GM12878 (cell line): ENCODE data around the gene EIF4E1B. TPM values are rescaled to one million over a fixed set of nuclear protein-coding genes. Genes with fewer than 3 reads are reported as not detected.

Source experiments
- ATAC-seq: fragments of 200-7000 bp; cut with Tn5 transposase; 3 replicates; pipeline ENCODE4 v1.9.1; 2020; ENCODE audit warnings: mild to moderate bottlenecking, moderate library complexity
- BruUV-seq: library from RNA; stranded (reverse); fragments of 400-500 nt; replicated peaks from 2 replicates; lab custom pipeline; 2021; lab: Mats Ljungman, UMichigan
- CTCF ChIA-PET: fragments of 300-600 bp; sonication (Branson Sonifier 250); formaldehyde crosslinking; extraction: SDS; loops from one replicate; lab custom pipeline; 2021; ENCODE audit warnings: inconsistent platforms; lab: Yijun Ruan, JAX
- POLR2A ChIA-PET: fragments of 350-600 bp; formaldehyde crosslinking; extraction: SDS; loops from one replicate; lab custom pipeline; 2021; ENCODE audit warnings: inconsistent platforms; lab: Charles Lee
- RAD21 ChIA-PET: fragments of 300-600 bp; sonication (Branson Sonifier 250); formaldehyde crosslinking; loops from one replicate; lab custom pipeline; 2023; ENCODE audit warnings: antibody characterized with exemption; ENCODE audit not compliant: unreplicated experiment; lab: Charles Lee
- SMC1A ChIA-PET: fragments of 300-600 bp; sonication (Branson Sonifier 250); formaldehyde crosslinking; loops from one replicate; lab custom pipeline; 2023; ENCODE audit not compliant: unreplicated experiment, uncharacterized antibody; lab: Charles Lee
- DNase-seq: peaks from one replicate; pipeline ENCODE4 v3.0.0-alpha.2; 2011; ENCODE audit warnings: low read depth, low spot score
- FAIRE-seq: peaks from 3 replicates; lab custom pipeline; 2011; peaks lifted over from hg19 to GRCh38; lab: Jason Lieb, UNC
- H2AFZ ChIP-seq: 2 replicates; pipeline ENCODE4 v1.6.0; 2011; ENCODE audit warnings: low read depth, low read length, control low read depth; ENCODE audit not compliant: control insufficient read depth
- H3K27ac ChIP-seq: 2 replicates; pipeline ENCODE4 v1.5.1; 2011; ENCODE audit warnings: control low read depth; ENCODE audit not compliant: control insufficient read depth, insufficient read depth
- H3K27me3 ChIP-seq, 2 experiments: replicated peaks in 1 of 2; 2 replicates each; pipeline versions ENCODE4 v1.6.0 to v1.6.1; 2011; ENCODE audit warnings: low read length in 1 of 2; ENCODE audit not compliant: control insufficient read depth in 2 of 2, insufficient read depth in 2 of 2
- H3K36me3 ChIP-seq, 2 experiments: 2 replicates each; pipeline ENCODE4 v1.5.1; 2011; ENCODE audit warnings: low read length in 1 of 2; ENCODE audit not compliant: control insufficient read depth in 2 of 2, insufficient read depth in 2 of 2
- H3K4me1 ChIP-seq: 2 replicates; pipeline ENCODE4 v1.6.1; 2011; ENCODE audit warnings: mild to moderate bottlenecking, low read length, moderate library complexity, mixed read lengths; ENCODE audit not compliant: control insufficient read depth, insufficient read depth
- H3K4me2 ChIP-seq: 2 replicates; pipeline ENCODE4 v1.6.0; 2011; ENCODE audit warnings: control low read depth; ENCODE audit not compliant: control insufficient read depth, insufficient read depth
- H3K4me3 ChIP-seq: fragments of 200-600 bp; sonication (generic); 2 replicates; pipeline ENCODE4 v1.5.1; 2016
- H3K79me2 ChIP-seq: 2 replicates; pipeline ENCODE4 v1.6.0; 2011; ENCODE audit warnings: low read length; ENCODE audit not compliant: control insufficient read depth, insufficient read depth
- H3K9ac ChIP-seq: 2 replicates; pipeline ENCODE4 v1.8.0; 2011; ENCODE audit warnings: low read length, control low read depth, mixed read lengths; ENCODE audit not compliant: control insufficient read depth, insufficient read depth
- H3K9me3 ChIP-seq: replicated peaks from 3 replicates; pipeline ENCODE4 v1.5.1; 2011; ENCODE audit warnings: mild to moderate bottlenecking, low read length; ENCODE audit not compliant: control insufficient read depth, insufficient read depth
- H4K20me1 ChIP-seq: 2 replicates; pipeline ENCODE4 v1.6.0; 2011; ENCODE audit not compliant: control insufficient read depth, insufficient read depth
- IRF4 ChIP-seq: IDR thresholded peaks from 2 replicates; pipeline ENCODE4 v1.6.1; 2011; ENCODE audit warnings: low read depth, low read length
- SIN3A ChIP-seq: IDR thresholded peaks from 2 replicates; pipeline ENCODE4 v1.6.1; 2012; ENCODE audit warnings: low read depth, low read length, improper control_type of control experiment
- TBL1XR1 ChIP-seq: IDR thresholded peaks from 2 replicates; pipeline ENCODE4 v1.6.1; 2012; ENCODE audit warnings: low read depth, low read length, improper control_type of control experiment
- TCF12 ChIP-seq: IDR thresholded peaks from 2 replicates; pipeline ENCODE4 v1.6.1; 2011; ENCODE audit warnings: low read depth, mild to moderate bottlenecking, low read length
- WGBS: methylation state at CpG from one replicate; pipeline ENCODE4 v1.1.6; 2016; ENCODE audit warnings: low lambda C conversion rate; ENCODE audit not compliant: insufficient replicate concordance, insufficient coverage; ENCODE audit errors: missing lambda C conversion rate; 5-methylcytosine and 5-hydroxymethylcytosine counted together
- in situ Hi-C: fragments of 300-500 bp; cut with MboI; formaldehyde crosslinking; loops from 9 replicates; pipeline ENCODE4 v1.14.3; 2018; ENCODE audit warnings: mixed read lengths
- intact Hi-C: fragments of 100-400 bp; cut with micrococcal nuclease; formaldehyde crosslinking; loops from one replicate; pipeline ENCODE4 v1.14.2; 2022; ENCODE audit not compliant: unreplicated experiment
- polyA plus RNA-seq, 11 experiments: library from polyadenylated mRNA; depleted of rRNA in 4 of 11; unstranded in 6 of 11; stranded (reverse) in 5 of 11; fragments of >200 nt; fragmentation: Nextera tagmentation in 4 of 11; fragmentation: Illumina TruSeq in 1 of 11; extraction: Ambion mirVana in 4 of 11; extraction: Trizol in 1 of 11; gene quantifications; 1 replicate in 1 of 11; 2 replicates in 10 of 11; pipeline versions ENCODE4 v1.2.1 to v1.2.3, GENCODE V29; 2011 to 2016; ENCODE audit warnings: inconsistent platforms in 2 of 11, missing spikeins in 2 of 11, low read depth in 1 of 11
- total RNA-seq, 4 experiments: library from RNA; depleted of rRNA in 3 of 4; stranded (reverse); fragments of >200 nt in 3 of 4; fragmentation: Illumina TruSeq in 1 of 4; extraction: Trizol in 1 of 4; gene quantifications; 2 replicates each; pipeline versions ENCODE4 v1.2.1 to v1.2.3, GENCODE V29; 2013 to 2021
- TF ChIP-seq, protein P1 (sequence below): IDR thresholded peaks from 2 replicates; pipeline ENCODE4 v1.6.1; 2012; ENCODE audit warnings: mild to moderate bottlenecking, low read depth, low read length
- TF ChIP-seq, protein P2 (sequence below): fragments of 150-350 bp; IDR thresholded peaks from 2 replicates; pipeline ENCODE4 v1.6.1; 2016; ENCODE audit warnings: low read depth, low read length

Gene EIF4E1B
- total and polyA plus RNA-seq, 10 of the 15 experiments (the other 5 are each of a cell fraction or from before 2014, with no cell fraction given), result not detected

DNA sequence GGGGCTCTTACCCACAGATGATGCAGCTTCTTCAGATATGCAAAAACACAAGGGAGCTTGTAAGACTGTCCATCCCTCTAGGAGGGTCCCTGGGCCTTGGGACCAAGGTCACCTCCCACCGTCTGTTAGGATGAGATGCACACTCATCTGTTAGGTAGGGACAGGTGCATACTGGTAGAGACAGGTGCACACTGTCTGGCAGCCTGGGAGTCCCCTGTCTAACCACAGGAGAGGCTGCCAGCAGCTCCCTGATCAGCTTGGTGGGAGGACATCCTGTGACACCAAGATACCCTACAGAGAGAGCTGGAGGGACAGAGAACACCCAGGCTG, 30.0 kb downstream of the EIF4E1B start:
- intact Hi-C loops, result loop anchor here (1.0 to 5.0 kb wide), 3 partner anchors 84 to 452 kb away; no protein-coding TSS in a partner anchor
- CTCF ChIA-PET, result interaction anchor here (0.6 to 6.3 kb wide), 106 partner anchors 8 to 835 kb away, joined by 3 to 102 read pairs (median 4); partner anchors contain the start of genes CDHR2, CLTB, FGFR4 and GPRIN1
- H3K27me3 ChIP-seq, result no peaks in the 10 kb centered on the region

DNA sequence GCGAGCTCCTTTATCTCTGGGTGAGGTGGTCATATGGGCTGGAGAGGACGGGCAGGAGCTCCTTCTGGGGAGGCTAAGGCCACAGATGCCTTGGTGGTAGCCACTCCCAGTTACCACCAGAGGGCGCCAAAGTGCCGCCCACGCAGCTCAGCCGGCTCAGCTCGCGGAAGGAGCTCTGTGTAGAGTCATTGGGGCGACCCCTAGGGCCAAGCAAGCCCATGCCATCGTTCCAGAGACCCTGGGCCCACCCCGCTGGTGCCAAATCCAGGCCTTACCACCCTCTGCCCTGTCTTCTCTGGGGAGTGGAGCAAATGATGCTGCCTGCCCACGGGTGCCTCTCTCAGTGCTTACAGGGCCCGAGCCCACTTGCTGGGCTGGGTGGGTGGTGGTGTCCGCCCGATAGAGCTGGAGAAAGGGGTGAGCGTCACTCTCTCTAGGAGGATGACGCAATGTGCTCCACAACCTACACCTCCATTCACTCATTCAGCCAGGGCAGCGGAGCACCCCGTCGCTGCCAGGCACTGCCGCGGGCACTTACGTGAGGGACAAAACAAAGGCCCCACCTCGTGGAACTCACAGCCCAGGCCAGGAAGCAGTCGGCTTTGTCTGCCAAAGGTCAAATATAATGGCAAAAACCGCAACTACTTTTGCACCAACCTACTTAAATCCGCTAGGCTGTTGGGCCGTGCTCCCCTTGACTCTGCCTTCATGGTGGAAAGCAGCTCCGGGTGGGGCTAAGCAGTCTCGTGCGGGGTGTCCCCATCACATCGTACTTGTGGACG, 30.6 kb downstream of the EIF4E1B start:
- intact Hi-C loops (loop anchor here (1.0 to 5.0 kb wide), 3 partner anchors 83 to 452 kb away; no protein-coding TSS in a partner anchor), in situ Hi-C loops (no loop called here)
- Histone ChIP-seq H3K4me3 (no peak overlapping the region), H4K20me1 (no peaks in the 10 kb centered on the region; the same call in 1 of the 2 replicates), H3K4me2 (peak overlapping the region; percentile 30; the same call in 1 of the 2 replicates), H2AFZ (no peak overlapping the region), H3K27ac (no peak overlapping the region), H3K9me3 (no peaks in the 10 kb centered on the region), H3K27me3 (no peaks in the 10 kb centered on the region), H3K4me1 (peaks cover 16% of the 10 kb centered on the region), H3K79me2 (no peaks in the 10 kb centered on the region), H3K9ac (no peak overlapping the region), H3K36me3 (no peaks in the 10 kb centered on the region)
- CTCF ChIA-PET, result interaction anchor here (0.5 to 6.3 kb wide), 105 partner anchors 8 to 794 kb away, joined by 3 to 102 read pairs (median 4); partner anchors contain the start of genes CDHR2, CLTB, FGFR4 and HK3
- FAIRE-seq, result peak; percentile 93
- peak; percentile 89 for ATAC-seq
- WGBS, result 47% methylated on average over 33 of the region's 33 CpGs
- SMC1A ChIA-PET, result interaction anchor here (0.6 to 2.3 kb wide), 38 partner anchors 8 to 638 kb away, joined by 3 to 35 read pairs (median 4); partner anchors contain the start of gene TSPAN17
- POLR2A ChIA-PET, result interaction anchor here (0.6 to 0.9 kb wide), 2 partner anchors 14 to 367 kb away, joined by 4 to 5 read pairs; partner anchors contain the start of gene TSPAN17
- BruUV-seq, result no TSS peak
- RAD21 ChIA-PET, result interaction anchor here (0.5 to 4.8 kb wide), 54 partner anchors 9 to 931 kb away, joined by 3 to 43 read pairs (median 4); partner anchors contain the start of genes CLTB, FGFR4 and TSPAN17
- DNase-seq, result peak; percentile 16
- TF ChIP-seq TCF12 (no peak), SIN3A (no peak), TBL1XR1 (no peak)
- TF ChIP-seq, protein P1, sequence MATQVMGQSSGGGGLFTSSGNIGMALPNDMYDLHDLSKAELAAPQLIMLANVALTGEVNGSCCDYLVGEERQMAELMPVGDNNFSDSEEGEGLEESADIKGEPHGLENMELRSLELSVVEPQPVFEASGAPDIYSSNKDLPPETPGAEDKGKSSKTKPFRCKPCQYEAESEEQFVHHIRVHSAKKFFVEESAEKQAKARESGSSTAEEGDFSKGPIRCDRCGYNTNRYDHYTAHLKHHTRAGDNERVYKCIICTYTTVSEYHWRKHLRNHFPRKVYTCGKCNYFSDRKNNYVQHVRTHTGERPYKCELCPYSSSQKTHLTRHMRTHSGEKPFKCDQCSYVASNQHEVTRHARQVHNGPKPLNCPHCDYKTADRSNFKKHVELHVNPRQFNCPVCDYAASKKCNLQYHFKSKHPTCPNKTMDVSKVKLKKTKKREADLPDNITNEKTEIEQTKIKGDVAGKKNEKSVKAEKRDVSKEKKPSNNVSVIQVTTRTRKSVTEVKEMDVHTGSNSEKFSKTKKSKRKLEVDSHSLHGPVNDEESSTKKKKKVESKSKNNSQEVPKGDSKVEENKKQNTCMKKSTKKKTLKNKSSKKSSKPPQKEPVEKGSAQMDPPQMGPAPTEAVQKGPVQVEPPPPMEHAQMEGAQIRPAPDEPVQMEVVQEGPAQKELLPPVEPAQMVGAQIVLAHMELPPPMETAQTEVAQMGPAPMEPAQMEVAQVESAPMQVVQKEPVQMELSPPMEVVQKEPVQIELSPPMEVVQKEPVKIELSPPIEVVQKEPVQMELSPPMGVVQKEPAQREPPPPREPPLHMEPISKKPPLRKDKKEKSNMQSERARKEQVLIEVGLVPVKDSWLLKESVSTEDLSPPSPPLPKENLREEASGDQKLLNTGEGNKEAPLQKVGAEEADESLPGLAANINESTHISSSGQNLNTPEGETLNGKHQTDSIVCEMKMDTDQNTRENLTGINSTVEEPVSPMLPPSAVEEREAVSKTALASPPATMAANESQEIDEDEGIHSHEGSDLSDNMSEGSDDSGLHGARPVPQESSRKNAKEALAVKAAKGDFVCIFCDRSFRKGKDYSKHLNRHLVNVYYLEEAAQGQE, result no peak; the same call in 1 of the 2 replicates
- TF ChIP-seq, protein P2, sequence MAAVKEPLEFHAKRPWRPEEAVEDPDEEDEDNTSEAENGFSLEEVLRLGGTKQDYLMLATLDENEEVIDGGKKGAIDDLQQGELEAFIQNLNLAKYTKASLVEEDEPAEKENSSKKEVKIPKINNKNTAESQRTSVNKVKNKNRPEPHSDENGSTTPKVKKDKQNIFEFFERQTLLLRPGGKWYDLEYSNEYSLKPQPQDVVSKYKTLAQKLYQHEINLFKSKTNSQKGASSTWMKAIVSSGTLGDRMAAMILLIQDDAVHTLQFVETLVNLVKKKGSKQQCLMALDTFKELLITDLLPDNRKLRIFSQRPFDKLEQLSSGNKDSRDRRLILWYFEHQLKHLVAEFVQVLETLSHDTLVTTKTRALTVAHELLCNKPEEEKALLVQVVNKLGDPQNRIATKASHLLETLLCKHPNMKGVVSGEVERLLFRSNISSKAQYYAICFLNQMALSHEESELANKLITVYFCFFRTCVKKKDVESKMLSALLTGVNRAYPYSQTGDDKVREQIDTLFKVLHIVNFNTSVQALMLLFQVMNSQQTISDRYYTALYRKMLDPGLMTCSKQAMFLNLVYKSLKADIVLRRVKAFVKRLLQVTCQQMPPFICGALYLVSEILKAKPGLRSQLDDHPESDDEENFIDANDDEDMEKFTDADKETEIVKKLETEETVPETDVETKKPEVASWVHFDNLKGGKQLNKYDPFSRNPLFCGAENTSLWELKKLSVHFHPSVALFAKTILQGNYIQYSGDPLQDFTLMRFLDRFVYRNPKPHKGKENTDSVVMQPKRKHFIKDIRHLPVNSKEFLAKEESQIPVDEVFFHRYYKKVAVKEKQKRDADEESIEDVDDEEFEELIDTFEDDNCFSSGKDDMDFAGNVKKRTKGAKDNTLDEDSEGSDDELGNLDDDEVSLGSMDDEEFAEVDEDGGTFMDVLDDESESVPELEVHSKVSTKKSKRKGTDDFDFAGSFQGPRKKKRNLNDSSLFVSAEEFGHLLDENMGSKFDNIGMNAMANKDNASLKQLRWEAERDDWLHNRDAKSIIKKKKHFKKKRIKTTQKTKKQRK, result no peak

More for the DNA sequence above, 30.0 kb downstream of the EIF4E1B start:
- no peaks in the 10 kb centered on the region for H3K79me2 ChIP-seq
- ATAC-seq (peak; percentile 57), FAIRE-seq (no peak)
- H4K20me1 ChIP-seq, result no peaks in the 10 kb centered on the region; the same call in 1 of the 2 replicates
- H3K9ac ChIP-seq, result no peak overlapping the region
- H3K4me3 ChIP-seq, result no peak overlapping the region
- BruUV-seq, result no TSS peak
- 9% methylated on average over 1 of the region's 1 CpG for WGBS
- H2AFZ ChIP-seq, result no peak overlapping the region
- no peak overlapping the region for H3K27ac ChIP-seq
- POLR2A ChIA-PET, result interaction anchor here (0.6 to 0.9 kb wide), 2 partner anchors 13 to 367 kb away, joined by 4 to 5 read pairs; partner anchors contain the start of gene TSPAN17
- H3K4me2 ChIP-seq, result 0 out of 2 replicates have a peak overlapping the region, but pooled peaks have one; percentile 2
- H3K4me1 ChIP-seq, result peaks cover 16% of the 10 kb centered on the region
- H3K36me3 ChIP-seq, result no peaks in the 10 kb centered on the region
- in situ Hi-C loops, result no loop called here
- H3K9me3 ChIP-seq, result no peaks in the 10 kb centered on the region
- TF ChIP-seq IRF4 (no peak), TCF12 (0 out of 2 replicates have a peak, but pooled peaks have one; percentile 14)
- TF ChIP-seq, all 136 proteins: peak for 1
- ChIA-PET SMC1A (interaction anchor here (0.6 to 2.3 kb wide), 37 partner anchors 9 to 638 kb away, joined by 3 to 35 read pairs (median 3); partner anchors contain the start of gene TSPAN17), RAD21 (interaction anchor here (0.5 to 4.8 kb wide), 53 partner anchors 9 to 930 kb away, joined by 3 to 43 read pairs (median 4); partner anchors contain the start of genes CLTB, FGFR4 and TSPAN17)
- no peak for DNase-seq
